Spleen (tissue), 7 donors: ENCODE data around the gene KCNK18.

Source experiments
- CTCF ChIP-seq, 11 experiments: fragments of 200-600 bp in 7 of 11; fragments of 450-650 bp in 4 of 11; sonication (generic) in 4 of 11; IDR thresholded peaks in 8 of 11; conservative IDR thresholded peaks in 3 of 11; 1 replicate in 7 of 11; 2 replicates in 4 of 11; pipeline versions ENCODE4 v1.4.0 to v1.8.0; 2016 to 2021; ENCODE audit warnings: antibody characterized with exemption in 11 of 11, inconsistent platforms in 4 of 11, mild to moderate bottlenecking in 1 of 11
- POLR2A ChIP-seq, 3 donors: fragments of 450-650 bp; IDR thresholded peaks; one replicate each; pipeline ENCODE4 v1.5.1; 2017; ENCODE audit warnings: antibody characterized with exemption in 3 of 3, mild to moderate bottlenecking in 1 of 3
- POLR2AphosphoS5 ChIP-seq, 3 donors: sonication (generic); formaldehyde crosslinking; IDR thresholded peaks; one replicate each; pipeline ENCODE4 v1.5.1; 2017; ENCODE audit warnings: antibody characterized with exemption in 3 of 3
- donor health status: DM: no; HTN: no; CAD: no; lungs with moderate emphysema.
- donor health status: DM: no; HTN: no; CAD: no.
- donor health status: DM: no; HTN: no; CAD: no.

DNA sequence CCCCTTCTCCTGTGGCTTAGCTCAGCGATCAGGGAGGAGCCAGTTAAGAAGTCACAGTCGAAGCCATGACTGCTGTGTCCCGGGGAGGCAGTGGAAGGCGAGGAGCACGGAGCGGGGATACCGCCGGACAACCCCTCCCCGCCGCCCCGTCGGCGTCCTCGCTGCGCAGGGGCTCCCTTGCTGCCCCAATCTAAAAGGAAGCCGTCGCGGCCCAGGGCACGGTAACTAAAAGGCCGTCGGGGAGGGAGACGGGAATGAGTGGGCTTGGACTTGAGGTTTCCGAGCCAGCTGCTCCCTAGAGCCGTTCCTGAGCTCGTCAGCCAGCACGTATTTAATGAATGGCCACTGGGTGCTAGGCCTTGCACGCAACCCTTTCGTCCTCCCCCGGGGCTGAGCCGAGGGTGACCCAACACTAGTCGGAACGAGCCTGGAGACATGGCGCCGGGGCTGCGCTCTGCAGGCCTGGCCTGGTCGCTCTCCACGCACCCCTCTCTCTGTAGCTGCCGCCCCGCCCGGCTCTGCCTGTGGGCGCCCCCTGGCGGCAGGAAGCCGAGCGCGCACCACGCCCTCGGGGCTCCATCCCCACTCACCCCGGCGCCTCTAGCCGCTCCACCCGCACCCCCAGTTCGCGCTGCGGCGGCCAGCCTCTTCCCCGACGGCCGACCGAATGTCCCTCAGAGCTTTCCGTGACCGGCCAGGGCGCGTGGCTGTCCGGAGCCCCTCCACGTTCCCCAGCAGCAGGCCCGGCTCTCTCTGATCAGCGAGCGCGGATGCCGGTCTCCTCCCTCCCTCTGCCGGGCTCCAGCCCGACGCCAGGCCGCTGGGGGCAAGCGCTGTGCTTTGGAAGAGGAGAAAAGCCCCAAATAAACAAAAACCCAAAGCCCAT is 29.3 kb upstream of the KCNK18 start:
- TF ChIP-seq CTCF (IDR thresholded peaks at IDR 0.05 in 8 of 11, conservative IDR thresholded peaks at IDR 0.05 in 3 of 11) (peak; percentile 23 to 95 (median 87)), POLR2A (IDR thresholded peaks at IDR 0.05) (no peak), POLR2AphosphoS5 (IDR thresholded peaks at IDR 0.05) (peak in 1 of 3 donors; percentile 29)
